KMS-11 (cell line): ENCODE results near the gene ZSCAN2.
"Not testable (repeated sequence)": the region's sequence is repeated elsewhere in the genome, so short reads cannot be mapped to it uniquely, and the experiment has no call there.

Experiments
- H2AFZ ChIP-seq: fragments of 200-600 bp; sonication (generic); 2 replicates; pipeline ENCODE4 v1.6.1; 2016; ENCODE audit warnings: antibody characterized with exemption, mixed run types, low read depth
- H3K27ac ChIP-seq: fragments of 200-600 bp; sonication (generic); 2 replicates; pipeline ENCODE4 v1.6.1; 2016; ENCODE audit warnings: mild to moderate bottlenecking, mixed run types
- H3K27me3 ChIP-seq: fragments of 200-600 bp; sonication (generic); 2 replicates; pipeline ENCODE4 v1.6.1; 2017; ENCODE audit warnings: mild to moderate bottlenecking, low read depth, mixed run types, moderate library complexity; ENCODE audit not compliant: insufficient read depth
- H3K36me3 ChIP-seq: fragments of 200-600 bp; sonication (generic); 2 replicates; pipeline ENCODE4 v1.6.1; 2017; ENCODE audit warnings: mild to moderate bottlenecking, mixed run types; ENCODE audit not compliant: insufficient read depth
- H3K4me1 ChIP-seq: fragments of 200-600 bp; sonication (generic); 2 replicates; pipeline ENCODE4 v1.6.1; 2016; ENCODE audit warnings: mild to moderate bottlenecking, low read depth, mixed run types; ENCODE audit not compliant: poor library complexity, severe bottlenecking
- H3K4me2 ChIP-seq: fragments of 200-600 bp; sonication (generic); 2 replicates; pipeline ENCODE4 v1.7.0; 2016; ENCODE audit warnings: mild to moderate bottlenecking, mixed run types
- H3K4me3 ChIP-seq: fragments of 200-600 bp; sonication (generic); IDR thresholded peaks from 2 replicates; pipeline ENCODE4 v1.6.1; 2017; ENCODE audit warnings: low read depth, low read length, mixed read lengths; ENCODE audit not compliant: insufficient read depth
- H3K79me2 ChIP-seq: fragments of 200-600 bp; sonication (generic); 2 replicates; pipeline ENCODE4 v1.6.1; 2016; ENCODE audit warnings: low read depth, mixed run types; ENCODE audit not compliant: insufficient read depth
- H3K9ac ChIP-seq: fragments of 200-600 bp; sonication (generic); 2 replicates; pipeline ENCODE4 v1.6.1; 2016; ENCODE audit warnings: mild to moderate bottlenecking, mixed run types
- H4K20me1 ChIP-seq: fragments of 200-600 bp; sonication (generic); 2 replicates; pipeline ENCODE4 v1.6.1; 2016; ENCODE audit warnings: mild to moderate bottlenecking, mixed run types; ENCODE audit not compliant: insufficient read depth
- TF ChIP-seq, protein P1 (sequence below): fragments of 200-600 bp; sonication (generic); conservative IDR thresholded peaks from 2 replicates; pipeline ENCODE4 v1.6.1; 2017; ENCODE audit warnings: low read depth, mild to moderate bottlenecking, antibody characterized with exemption, low read length, moderate library complexity, mixed read lengths

ZSCAN2 gene

GRCh38 chr15:84634228-84634837 is 33.5 kb downstream of the ZSCAN2 start:
- Histone ChIP-seq H3K79me2 (no peaks in the 10 kb centered on the region; the same call in 1 of the 2 replicates), H3K27me3 (no peaks in the 10 kb centered on the region), H3K9ac (peak overlapping the region; percentile 16; the same call in 1 of the 2 replicates), H3K27ac (peak overlapping the region; percentile 38; the same call in 1 of the 2 replicates), H3K36me3 (no peaks in the 10 kb centered on the region), H3K4me3 (no peak overlapping the region), H4K20me1 (no peaks in the 10 kb centered on the region), H3K4me1 (peaks cover 58% of the 10 kb centered on the region), H2AFZ (peak overlapping the region; percentile 59; the same call in 1 of the 2 replicates), H3K4me2 (peak overlapping the region; percentile 96)
- TF ChIP-seq, protein P1, sequence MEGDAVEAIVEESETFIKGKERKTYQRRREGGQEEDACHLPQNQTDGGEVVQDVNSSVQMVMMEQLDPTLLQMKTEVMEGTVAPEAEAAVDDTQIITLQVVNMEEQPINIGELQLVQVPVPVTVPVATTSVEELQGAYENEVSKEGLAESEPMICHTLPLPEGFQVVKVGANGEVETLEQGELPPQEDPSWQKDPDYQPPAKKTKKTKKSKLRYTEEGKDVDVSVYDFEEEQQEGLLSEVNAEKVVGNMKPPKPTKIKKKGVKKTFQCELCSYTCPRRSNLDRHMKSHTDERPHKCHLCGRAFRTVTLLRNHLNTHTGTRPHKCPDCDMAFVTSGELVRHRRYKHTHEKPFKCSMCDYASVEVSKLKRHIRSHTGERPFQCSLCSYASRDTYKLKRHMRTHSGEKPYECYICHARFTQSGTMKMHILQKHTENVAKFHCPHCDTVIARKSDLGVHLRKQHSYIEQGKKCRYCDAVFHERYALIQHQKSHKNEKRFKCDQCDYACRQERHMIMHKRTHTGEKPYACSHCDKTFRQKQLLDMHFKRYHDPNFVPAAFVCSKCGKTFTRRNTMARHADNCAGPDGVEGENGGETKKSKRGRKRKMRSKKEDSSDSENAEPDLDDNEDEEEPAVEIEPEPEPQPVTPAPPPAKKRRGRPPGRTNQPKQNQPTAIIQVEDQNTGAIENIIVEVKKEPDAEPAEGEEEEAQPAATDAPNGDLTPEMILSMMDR: no peak

GRCh38 chr15:84638103-84638502 is 37.3 kb downstream of the ZSCAN2 start:
- Histone ChIP-seq H3K9ac (no peak overlapping the region; the same call in 1 of the 2 replicates), H2AFZ (peak overlapping the region; percentile 20; the same call in 1 of the 2 replicates), H3K27ac (peak overlapping the region; percentile 62)

DNA sequence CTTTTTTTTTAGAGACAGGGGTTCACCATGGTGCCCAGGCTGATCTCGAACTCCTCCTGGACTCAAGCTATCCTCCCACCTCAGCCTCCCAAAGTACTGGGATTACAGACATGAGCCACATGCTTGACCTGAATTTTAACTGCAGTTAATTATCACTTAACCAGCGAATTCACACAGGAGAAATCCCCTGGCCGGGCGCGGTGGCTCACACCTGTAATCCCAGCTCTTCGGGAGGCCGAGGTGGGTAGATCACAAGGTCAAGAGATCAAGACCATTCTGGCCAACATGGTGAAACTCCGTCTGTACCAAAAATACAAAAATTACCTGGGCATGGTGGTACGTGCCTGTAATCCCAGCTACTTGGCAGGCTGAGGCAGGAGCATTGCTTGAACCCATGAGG is 41.1 kb downstream of the ZSCAN2 start:
- not testable (repeated sequence) for H3K4me2 ChIP-seq, H3K4me3 ChIP-seq, H3K36me3 ChIP-seq, H3K9ac ChIP-seq, H4K20me1 ChIP-seq, H3K79me2 ChIP-seq, H3K27me3 ChIP-seq, H3K27ac ChIP-seq, H2AFZ ChIP-seq
- H3K4me1 ChIP-seq: peaks cover 21% of the 10 kb centered on the region

More at GRCh38 chr15:84638103-84638502, 37.3 kb downstream of the ZSCAN2 start:
- H3K4me3 ChIP-seq: no peak overlapping the region
- H3K27me3 ChIP-seq: no peaks in the 10 kb centered on the region
- H3K79me2 ChIP-seq: no peaks in the 10 kb centered on the region; the same call in 1 of the 2 replicates
- H3K36me3 ChIP-seq: no peaks in the 10 kb centered on the region
- peaks cover 38% of the 10 kb centered on the region for H3K4me1 ChIP-seq
- peak overlapping the region; percentile 44 for H3K4me2 ChIP-seq
- no peaks in the 10 kb centered on the region for H4K20me1 ChIP-seq
- TF ChIP-seq, protein P1: no peak

DNA sequence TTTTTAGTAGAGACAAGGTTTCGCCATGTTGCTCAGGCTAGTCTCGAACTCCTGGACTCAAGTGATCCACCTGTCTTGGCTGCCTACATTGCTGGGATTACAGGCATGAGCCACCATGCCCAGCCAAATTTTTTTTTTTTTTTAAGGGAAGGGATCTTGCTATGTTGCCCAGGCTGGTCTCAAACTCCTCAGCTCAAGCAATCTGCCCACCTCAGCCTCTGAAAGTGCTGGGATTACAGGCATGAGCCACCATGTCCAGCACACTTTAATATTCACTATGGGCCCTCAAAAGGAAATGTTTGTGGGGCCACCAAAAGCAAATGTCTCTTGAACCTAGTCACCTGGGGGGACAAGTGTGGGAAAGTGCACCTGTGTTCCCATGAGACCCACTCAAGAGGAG is 41.8 kb downstream of the ZSCAN2 start:
- H3K4me3 ChIP-seq, H2AFZ ChIP-seq, H3K4me2 ChIP-seq, H3K9ac ChIP-seq, H3K36me3 ChIP-seq, H3K27ac ChIP-seq, H4K20me1 ChIP-seq, H3K27me3 ChIP-seq, H3K79me2 ChIP-seq: not testable (repeated sequence)
- H3K4me1 ChIP-seq: peaks cover 18% of the 10 kb centered on the region

GRCh38 chr15:84643838-84644237 is 43.0 kb downstream of the ZSCAN2 start:
- H3K9ac ChIP-seq: no peak overlapping the region
- H2AFZ ChIP-seq: no peak overlapping the region
- H3K4me1 ChIP-seq: peaks cover 6% of the 10 kb centered on the region
- H3K27me3 ChIP-seq: no peaks in the 10 kb centered on the region
- H3K79me2 ChIP-seq: no peaks in the 10 kb centered on the region
- no peaks in the 10 kb centered on the region for H4K20me1 ChIP-seq
- no peak overlapping the region for H3K4me2 ChIP-seq
- no peak overlapping the region for H3K4me3 ChIP-seq
- no peak overlapping the region for H3K27ac ChIP-seq
- no peaks in the 10 kb centered on the region; the same call in 1 of the 2 replicates for H3K36me3 ChIP-seq
- TF ChIP-seq, protein P1: no peak
